Smooth muscle cell (in vitro differentiated cells): ENCODE data around the gene DUOXA2. TPM values are rescaled to one million over a fixed set of nuclear protein-coding genes. Genes with fewer than 3 reads are reported as not detected.

Experiments
- DNase-seq: peaks from one replicate; lab custom pipeline; 2025; ENCODE audit not compliant: unreplicated experiment; lab: John Stamatoyannopoulos, UW
- H2AFZ ChIP-seq: fragments of 200-600 bp; sonication (generic); 2 replicates; pipeline ENCODE4 v1.6.0; 2016; ENCODE audit warnings: antibody characterized with exemption, low read depth, mild to moderate bottlenecking
- H3F3A ChIP-seq: fragments of 200-600 bp; sonication (generic); 2 replicates; pipeline ENCODE4 v1.6.0; 2017; ENCODE audit warnings: antibody characterized with exemption, low read depth
- H3K27ac ChIP-seq: fragments of 200-600 bp; sonication (generic); 2 replicates; pipeline ENCODE4 v1.5.1; 2016; ENCODE audit warnings: low read depth, mild to moderate bottlenecking
- H3K27me3 ChIP-seq: fragments of 200-600 bp; sonication (generic); 2 replicates; pipeline ENCODE4 v1.6.1; 2016; ENCODE audit warnings: low read depth, mild to moderate bottlenecking
- H3K36me3 ChIP-seq: fragments of 200-600 bp; sonication (generic); 2 replicates; pipeline ENCODE4 v1.5.1; 2016; ENCODE audit warnings: low read depth
- H3K4me1 ChIP-seq: fragments of 200-600 bp; sonication (generic); 2 replicates; pipeline ENCODE4 v1.5.1; 2016; ENCODE audit warnings: low read depth
- H3K4me2 ChIP-seq: fragments of 200-600 bp; sonication (generic); 2 replicates; pipeline ENCODE4 v1.6.0; 2016; ENCODE audit warnings: mild to moderate bottlenecking
- H3K4me3 ChIP-seq: fragments of 200-600 bp; sonication (generic); 2 replicates; pipeline ENCODE4 v1.5.1; 2016; ENCODE audit warnings: mild to moderate bottlenecking
- H3K79me2 ChIP-seq: fragments of 200-600 bp; sonication (generic); 2 replicates; pipeline ENCODE4 v1.6.0; 2016; ENCODE audit warnings: low read depth, mild to moderate bottlenecking
- H3K9ac ChIP-seq: fragments of 200-600 bp; sonication (generic); 2 replicates; pipeline ENCODE4 v1.6.0; 2016; ENCODE audit warnings: low read depth
- H3K9me3 ChIP-seq: fragments of 200-600 bp; sonication (generic); replicated peaks from 2 replicates; pipeline ENCODE4 v1.5.1; 2016; ENCODE audit warnings: low read depth
- H4K20me1 ChIP-seq: fragments of 200-600 bp; sonication (generic); 2 replicates; pipeline ENCODE4 v1.6.0; 2016; ENCODE audit warnings: low read depth
- WGBS: methylation state at CpG from one replicate; pipeline ENCODE4 v1.1.7; 2016; ENCODE audit warnings: low lambda C conversion rate; 5-methylcytosine and 5-hydroxymethylcytosine counted together
- polyA plus RNA-seq: library from polyadenylated mRNA; unstranded; fragments of >200 nt; fragmentation: Nextera tagmentation; extraction: Ambion mirVana; gene quantifications from 2 replicates; pipeline ENCODE4 v1.2.1, GENCODE V29; 2016
- total RNA-seq: library from RNA; depleted of rRNA; stranded (reverse); fragments of >200 nt; gene quantifications from 2 replicates; pipeline ENCODE4 v1.2.3, GENCODE V29; 2014
- TF ChIP-seq, protein P1 (sequence below): fragments of 200-600 bp; sonication (generic); IDR thresholded peaks from 2 replicates; pipeline ENCODE4 v1.5.1; 2017; ENCODE audit warnings: borderline replicate concordance, mild to moderate bottlenecking, antibody characterized with exemption; ENCODE audit not compliant: insufficient read depth, poor library complexity, severe bottlenecking

DUOXA2 gene
- total and polyA plus RNA-seq, 2 experiments from 2014 or later, result not detected

DNA sequence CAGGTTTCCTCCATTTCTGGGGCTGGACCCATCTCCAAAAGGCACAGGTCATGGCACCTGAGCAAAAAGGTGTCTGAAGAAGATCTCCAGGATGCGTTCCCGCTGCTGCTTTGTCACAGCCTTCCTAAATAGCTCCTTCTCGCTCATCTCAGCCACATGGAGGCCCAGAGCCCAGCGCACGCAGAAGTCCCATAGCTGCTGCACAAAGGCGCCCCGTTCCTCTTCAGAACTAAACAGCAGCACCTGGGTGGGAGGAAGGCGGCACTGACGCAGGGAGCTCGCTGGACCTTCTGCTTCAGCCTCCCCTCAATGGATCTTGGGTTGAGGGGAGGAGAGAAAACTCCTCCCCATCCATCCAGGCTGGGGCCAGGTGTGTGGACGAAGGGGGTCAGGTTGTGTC lies 8.5 kb upstream of the DUOXA2 start:
- no peak overlapping the region for H3K4me2 ChIP-seq
- H3K27ac ChIP-seq, result no peak overlapping the region
- H3K36me3 ChIP-seq, result no peaks in the 10 kb centered on the region
- H3K4me1 ChIP-seq, result no peaks in the 10 kb centered on the region
- H2AFZ ChIP-seq, result no peak overlapping the region
- TF ChIP-seq, protein P1, sequence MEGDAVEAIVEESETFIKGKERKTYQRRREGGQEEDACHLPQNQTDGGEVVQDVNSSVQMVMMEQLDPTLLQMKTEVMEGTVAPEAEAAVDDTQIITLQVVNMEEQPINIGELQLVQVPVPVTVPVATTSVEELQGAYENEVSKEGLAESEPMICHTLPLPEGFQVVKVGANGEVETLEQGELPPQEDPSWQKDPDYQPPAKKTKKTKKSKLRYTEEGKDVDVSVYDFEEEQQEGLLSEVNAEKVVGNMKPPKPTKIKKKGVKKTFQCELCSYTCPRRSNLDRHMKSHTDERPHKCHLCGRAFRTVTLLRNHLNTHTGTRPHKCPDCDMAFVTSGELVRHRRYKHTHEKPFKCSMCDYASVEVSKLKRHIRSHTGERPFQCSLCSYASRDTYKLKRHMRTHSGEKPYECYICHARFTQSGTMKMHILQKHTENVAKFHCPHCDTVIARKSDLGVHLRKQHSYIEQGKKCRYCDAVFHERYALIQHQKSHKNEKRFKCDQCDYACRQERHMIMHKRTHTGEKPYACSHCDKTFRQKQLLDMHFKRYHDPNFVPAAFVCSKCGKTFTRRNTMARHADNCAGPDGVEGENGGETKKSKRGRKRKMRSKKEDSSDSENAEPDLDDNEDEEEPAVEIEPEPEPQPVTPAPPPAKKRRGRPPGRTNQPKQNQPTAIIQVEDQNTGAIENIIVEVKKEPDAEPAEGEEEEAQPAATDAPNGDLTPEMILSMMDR, result no peak
- H4K20me1 ChIP-seq, result no peaks in the 10 kb centered on the region
- peaks cover 49% of the 10 kb centered on the region for H3K27me3 ChIP-seq
- 95% methylated on average over 11 of the region's 11 CpGs for WGBS
- no peak overlapping the region for H3K9ac ChIP-seq
- H3K9me3 ChIP-seq, result no peaks in the 10 kb centered on the region
- H3K79me2 ChIP-seq, result no peaks in the 10 kb centered on the region
- H3K4me3 ChIP-seq, result no peak overlapping the region
- H3F3A ChIP-seq, result no peaks in the 10 kb centered on the region
- DNase-seq, result no peak

DNA sequence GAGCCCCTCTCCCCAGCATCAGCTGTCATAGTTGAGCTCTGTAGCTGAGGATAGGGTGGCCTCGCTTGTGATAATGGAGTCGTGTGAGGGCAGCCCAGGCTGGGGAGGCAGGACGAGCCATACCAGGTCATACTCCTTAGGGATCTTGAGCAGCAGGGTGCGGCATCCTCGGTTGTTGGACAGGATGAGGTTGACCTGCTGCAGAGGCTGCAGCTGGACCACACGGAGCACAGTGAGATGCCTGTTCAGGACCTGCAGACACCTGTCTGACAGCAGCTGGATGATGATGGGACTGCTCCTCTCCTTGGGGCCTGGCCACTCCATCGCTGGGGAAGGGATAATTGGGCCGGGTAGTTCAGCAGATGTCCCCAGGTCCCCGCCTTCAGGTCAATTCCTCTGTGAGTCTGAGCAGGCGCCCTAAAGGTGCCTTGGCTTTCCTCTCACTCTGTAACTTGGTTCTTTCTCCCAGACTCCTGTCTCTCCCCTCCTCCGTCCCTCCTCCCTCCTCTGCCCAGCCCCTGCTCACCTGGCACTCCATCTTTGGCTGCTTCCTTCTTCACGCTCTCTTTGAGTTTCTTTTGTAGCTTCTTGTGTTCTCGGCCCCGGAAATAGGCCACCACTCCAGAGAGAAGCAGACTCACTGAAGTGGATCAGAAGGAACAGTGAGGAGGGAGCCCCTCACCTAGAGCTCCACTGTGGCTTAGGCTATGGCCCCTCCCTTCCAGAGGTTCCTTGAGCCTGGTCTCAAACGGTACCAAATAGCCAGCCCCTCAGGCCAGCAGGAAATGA lies 7.9 kb upstream of the DUOXA2 start:
- Histone ChIP-seq H3K27me3 (peaks cover 48% of the 10 kb centered on the region), H3K4me3 (no peak overlapping the region), H3K4me1 (no peaks in the 10 kb centered on the region), H4K20me1 (no peaks in the 10 kb centered on the region), H3K9me3 (no peaks in the 10 kb centered on the region), H3K79me2 (no peaks in the 10 kb centered on the region), H3K36me3 (no peaks in the 10 kb centered on the region), H3K4me2 (no peak overlapping the region), H3F3A (no peaks in the 10 kb centered on the region), H3K9ac (no peak overlapping the region), H3K27ac (no peak overlapping the region), H2AFZ (no peak overlapping the region)
- 83% methylated on average over 14 of the region's 15 CpGs for WGBS
- no peak for DNase-seq
- TF ChIP-seq, protein P1, result no peak

DNA sequence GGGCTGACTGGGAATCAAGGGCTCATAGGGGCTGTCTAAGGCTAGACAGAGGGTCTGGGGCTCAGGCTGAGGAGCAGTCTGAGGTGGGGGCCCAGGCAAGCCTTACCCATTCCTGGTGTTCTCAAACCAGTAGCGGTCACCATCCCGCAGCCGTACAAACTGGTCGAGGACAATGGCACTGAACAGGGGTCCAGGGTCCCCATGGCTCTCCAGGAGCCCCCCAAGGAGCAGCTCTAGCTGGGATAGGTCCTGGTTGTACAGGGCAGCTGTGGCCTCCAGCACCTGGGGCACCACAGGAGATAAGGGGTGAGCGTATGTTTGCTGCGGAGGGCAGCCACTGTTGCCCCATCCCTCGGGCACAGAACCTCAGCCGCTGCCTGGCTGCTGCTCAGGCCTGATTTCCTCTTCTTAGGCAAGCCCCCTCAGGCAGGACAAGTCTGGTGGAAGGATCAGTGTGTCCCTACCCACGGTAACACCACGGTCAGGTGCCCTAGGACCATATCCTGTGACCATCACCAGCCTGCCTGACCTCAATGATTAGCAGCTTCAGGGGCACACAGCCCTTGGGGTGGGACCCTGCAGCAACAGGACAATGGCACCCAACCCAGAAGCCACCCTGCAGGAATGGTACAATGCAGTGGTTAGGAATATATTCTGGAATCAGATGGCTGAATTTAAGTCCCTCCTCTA lies 6.0 kb upstream of the DUOXA2 start:
- no peaks in the 10 kb centered on the region for H3K79me2 ChIP-seq
- no peaks in the 10 kb centered on the region for H3K36me3 ChIP-seq
- TF ChIP-seq, protein P1, result no peak
- H2AFZ ChIP-seq, result no peak overlapping the region
- no peak overlapping the region for H3K27ac ChIP-seq
- peaks cover 54% of the 10 kb centered on the region for H3K27me3 ChIP-seq
- no peaks in the 10 kb centered on the region for H3F3A ChIP-seq
- no peak overlapping the region for H3K4me3 ChIP-seq
- H3K9me3 ChIP-seq, result no peaks in the 10 kb centered on the region
- H3K9ac ChIP-seq, result no peak overlapping the region
- H3K4me2 ChIP-seq, result no peak overlapping the region
- no peaks in the 10 kb centered on the region for H3K4me1 ChIP-seq
- no peak for DNase-seq
- 94% methylated on average over 10 of the region's 10 CpGs for WGBS
- no peaks in the 10 kb centered on the region for H4K20me1 ChIP-seq
